ENCODE measurements around the gene CMIP.

The CMIP gene

DNA sequence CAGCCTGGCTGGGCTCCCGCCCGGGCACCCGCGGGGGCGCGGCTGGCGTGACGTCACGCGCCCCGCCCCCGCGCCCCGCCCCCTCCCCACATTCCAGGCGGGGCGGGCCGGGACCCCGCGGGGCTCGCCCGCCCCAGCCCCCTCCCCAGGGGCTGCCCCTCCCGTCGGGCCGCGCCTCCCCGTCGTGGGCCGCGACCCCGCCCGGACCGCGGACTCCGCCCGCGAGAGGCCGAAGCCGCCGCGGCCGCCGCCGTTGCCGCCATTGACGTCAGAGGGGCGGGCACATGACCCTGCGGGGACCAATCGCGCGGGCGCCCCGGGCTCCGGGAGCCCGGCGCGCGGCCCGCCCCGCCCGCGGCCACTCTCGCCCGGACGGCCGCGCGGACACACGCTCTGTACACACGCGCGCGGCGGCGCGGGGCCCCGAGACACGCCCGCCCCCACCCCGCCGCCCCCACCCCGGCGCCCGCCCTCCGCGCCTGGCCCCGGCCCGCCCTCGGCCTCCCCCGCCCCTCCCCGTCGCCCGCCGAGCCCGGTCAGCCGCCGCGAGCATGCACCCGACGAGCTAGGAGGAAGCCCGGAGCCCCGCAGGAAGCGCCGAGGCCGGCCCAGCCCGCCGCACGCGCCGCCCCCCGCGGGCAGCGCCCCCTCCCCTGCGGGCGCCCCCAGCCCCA is at the start of gene CMIP:
Gene CMIP (plus strand): TSS at position 361 of the 674 bp plus-strand sequence.
- TF ChIP-seq, protein P1, sequence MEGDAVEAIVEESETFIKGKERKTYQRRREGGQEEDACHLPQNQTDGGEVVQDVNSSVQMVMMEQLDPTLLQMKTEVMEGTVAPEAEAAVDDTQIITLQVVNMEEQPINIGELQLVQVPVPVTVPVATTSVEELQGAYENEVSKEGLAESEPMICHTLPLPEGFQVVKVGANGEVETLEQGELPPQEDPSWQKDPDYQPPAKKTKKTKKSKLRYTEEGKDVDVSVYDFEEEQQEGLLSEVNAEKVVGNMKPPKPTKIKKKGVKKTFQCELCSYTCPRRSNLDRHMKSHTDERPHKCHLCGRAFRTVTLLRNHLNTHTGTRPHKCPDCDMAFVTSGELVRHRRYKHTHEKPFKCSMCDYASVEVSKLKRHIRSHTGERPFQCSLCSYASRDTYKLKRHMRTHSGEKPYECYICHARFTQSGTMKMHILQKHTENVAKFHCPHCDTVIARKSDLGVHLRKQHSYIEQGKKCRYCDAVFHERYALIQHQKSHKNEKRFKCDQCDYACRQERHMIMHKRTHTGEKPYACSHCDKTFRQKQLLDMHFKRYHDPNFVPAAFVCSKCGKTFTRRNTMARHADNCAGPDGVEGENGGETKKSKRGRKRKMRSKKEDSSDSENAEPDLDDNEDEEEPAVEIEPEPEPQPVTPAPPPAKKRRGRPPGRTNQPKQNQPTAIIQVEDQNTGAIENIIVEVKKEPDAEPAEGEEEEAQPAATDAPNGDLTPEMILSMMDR (IDR thresholded peaks at IDR 0.05; ENCODE audit: insufficient read depth, low read depth, low read length, missing control alignments), result no peak

DNA sequence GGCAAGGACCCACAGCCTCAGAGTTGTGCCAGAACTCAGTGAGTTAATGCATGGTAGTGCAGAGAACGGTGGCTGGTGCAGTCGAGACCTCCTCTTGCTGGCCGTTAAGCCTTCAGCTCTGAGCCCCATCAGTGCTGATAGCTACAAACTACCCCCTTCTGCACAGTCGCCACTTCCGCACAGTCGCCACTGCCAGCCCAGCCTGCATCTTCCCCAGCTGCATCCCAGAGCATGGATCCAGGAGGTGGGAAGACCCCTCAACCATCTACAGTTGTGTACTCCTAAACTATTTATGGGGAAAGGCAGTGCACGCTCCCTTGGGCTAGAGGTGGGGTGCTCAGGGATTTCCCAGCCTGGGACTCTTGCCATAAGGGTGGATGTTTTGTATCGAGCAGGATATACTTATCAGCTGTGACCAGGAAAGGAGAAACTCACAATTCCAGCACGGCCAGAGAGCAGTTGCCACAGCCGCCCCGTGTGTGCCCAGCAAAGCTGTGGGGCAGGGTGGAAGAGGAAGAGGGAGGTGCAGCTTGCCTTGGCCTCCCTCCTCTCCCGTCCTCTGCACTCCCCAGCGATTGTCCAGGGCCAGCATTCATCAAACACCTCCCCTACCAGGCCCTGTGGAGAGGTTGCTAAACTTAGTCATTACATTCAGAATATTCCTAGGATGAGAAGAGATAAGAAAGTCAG is 49.5 kb upstream of the CMIP start:
- H3K4me3 ChIP-seq (ENCODE audit: low read length), result no peak overlapping the region
- TF ChIP-seq, protein P1 (IDR thresholded peaks at IDR 0.05; ENCODE audit: insufficient read depth, low read depth, low read length, missing control alignments), result no peak
- no peak for DNase-seq (ENCODE audit: low read depth)

More for the DNA sequence above, at the start of gene CMIP:
- peak; percentile 81 for DNase-seq (ENCODE audit: low read depth)
- peak within 1 kb of the TSS; percentile 97 for H3K4me3 ChIP-seq (ENCODE audit: low read length)

DNA sequence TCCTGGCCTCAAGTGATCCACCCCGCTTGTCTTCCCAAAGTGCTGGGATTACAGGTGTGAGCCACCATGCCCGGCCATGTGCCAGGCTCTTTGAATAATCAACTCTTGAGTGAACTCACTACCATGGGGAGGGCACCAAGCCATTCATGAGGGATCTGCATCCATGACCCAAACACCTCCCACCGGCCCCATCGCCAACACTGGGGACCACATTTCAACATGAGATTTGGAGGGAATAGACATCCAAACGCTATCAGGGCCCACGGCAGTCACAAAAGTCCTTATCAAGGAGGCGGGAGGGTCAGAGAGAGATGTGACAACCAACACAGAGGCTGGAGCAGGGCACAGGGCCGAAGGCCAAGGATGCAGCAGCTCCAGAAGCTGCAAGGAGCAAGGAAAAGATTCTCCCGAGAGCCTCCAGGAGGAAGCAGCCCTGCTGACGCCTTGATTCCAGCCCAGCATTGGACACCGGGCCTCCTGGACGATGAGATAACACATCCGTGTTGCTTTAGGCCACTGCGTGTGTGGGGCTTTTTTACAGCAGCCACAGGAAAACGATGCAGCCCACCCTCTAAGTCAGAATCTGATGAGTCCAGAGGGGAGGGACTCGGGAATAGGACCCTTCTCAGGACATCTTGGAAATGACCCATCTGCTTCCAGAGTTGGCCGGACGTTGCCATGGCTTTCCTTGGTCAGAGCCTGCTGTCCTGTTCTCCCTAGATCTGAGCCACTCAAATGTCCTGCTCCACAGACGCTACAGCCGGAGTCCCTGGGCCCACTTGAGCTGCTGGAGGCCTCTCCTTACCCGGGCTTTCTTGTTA is 47.3 kb upstream of the CMIP start:
- TF ChIP-seq, protein P1 (IDR thresholded peaks at IDR 0.05; ENCODE audit: insufficient read depth, low read depth, low read length, missing control alignments), result no peak
- no peak for DNase-seq (ENCODE audit: low read depth)
- no peak overlapping the region for H3K4me3 ChIP-seq (ENCODE audit: low read length)

DNA sequence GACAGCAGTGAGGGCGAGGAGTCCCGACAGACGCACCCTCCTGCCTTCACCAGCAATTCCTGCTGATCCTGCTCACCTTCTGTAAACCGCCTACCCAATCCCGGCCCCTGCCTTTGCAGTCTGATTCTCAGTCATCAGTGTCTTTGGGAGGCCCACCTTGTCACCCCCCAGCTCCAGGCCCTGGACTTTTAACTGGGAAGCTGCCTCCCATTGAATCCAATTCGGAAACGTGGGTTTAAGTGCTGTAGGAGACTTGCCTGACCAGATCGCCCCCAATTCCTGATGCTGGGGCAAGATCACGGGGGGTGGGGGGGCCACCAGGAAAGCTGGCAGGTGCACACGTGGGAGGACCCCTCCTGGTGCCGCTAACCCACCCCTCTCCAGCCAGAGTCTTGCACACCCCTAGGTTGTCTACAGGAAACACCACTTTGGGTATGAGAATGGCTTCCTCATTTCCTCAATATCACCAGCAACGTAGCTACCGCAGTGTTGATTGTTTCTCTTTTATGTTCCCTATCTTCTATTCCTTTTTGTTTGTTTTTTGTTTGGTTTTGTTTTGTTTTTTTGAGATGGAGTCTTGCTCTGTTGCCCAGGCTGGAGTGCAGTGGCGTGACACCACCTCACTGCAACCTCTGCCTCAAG is 46.6 kb upstream of the CMIP start:
- TF ChIP-seq, protein P1 (IDR thresholded peaks at IDR 0.05; ENCODE audit: insufficient read depth, low read depth, low read length, missing control alignments), result no peak
- DNase-seq (ENCODE audit: low read depth), result no peak
- H3K4me3 ChIP-seq (ENCODE audit: low read length), result no peak overlapping the region

DNA sequence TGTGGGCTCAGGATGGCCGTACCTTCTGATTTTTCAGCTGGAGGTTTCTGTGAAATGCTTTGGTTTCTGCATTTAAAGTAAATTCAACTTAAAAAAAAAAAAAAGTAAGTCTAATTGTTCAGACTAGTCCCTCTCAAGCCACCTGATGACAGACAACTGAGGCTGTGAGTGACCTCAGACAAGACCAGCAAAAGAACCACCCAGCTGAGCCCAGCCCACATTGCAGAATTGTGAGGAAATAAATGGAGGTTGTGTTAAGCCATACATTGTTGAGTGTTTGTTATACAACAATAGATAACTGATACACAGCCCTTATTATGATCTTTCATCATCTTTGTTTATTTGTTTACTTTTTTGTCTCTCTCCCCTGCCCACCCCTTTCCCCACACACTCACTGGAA is 44.7 kb upstream of the CMIP start:
- TF ChIP-seq, protein P1 (IDR thresholded peaks at IDR 0.05; ENCODE audit: insufficient read depth, low read depth, low read length, missing control alignments), result no peak
- no peak for DNase-seq (ENCODE audit: low read depth)
- no peak overlapping the region for H3K4me3 ChIP-seq (ENCODE audit: low read length)

DNA sequence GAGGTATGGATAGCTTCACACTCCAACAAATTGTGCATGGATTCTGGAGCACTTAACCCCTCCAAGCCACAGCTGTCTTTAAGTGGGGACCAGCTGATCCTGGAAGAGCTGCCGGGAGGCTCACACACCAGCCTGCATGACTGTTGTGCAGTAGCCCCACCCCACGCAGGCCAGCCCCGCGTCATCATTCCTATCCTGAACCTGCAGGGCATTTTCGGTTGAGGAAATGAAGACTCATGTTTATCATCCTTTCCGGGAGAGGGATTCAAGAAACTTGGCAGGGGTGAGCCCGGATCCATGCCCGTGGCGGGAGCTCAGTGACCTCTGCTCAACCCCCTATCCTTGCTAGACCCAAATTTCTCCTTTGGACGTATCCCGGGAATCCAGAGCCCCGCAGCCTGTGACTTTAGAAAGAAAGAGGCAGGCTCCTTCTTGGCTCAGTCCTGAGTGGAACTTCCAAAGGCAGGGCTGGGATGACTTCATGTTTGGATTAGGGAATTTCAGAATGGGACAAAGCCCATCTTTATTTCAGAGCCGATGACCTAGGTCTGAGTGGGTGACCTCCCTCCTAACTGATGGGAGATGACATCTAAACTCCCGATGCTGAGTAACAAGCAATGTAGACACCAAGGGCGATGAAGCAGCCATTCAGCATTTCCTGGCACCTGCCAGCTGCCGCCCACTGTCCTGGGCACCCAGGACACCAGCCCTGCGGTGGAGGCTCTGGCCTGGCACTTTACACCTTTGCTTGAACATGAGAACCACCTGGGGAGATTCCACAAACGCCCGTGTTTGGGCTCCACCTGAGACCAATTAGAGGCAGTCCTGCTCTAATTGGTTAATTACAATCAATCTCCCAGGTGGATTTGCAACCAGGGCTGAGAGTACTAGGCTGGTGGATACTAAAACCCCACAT is 43.3 kb upstream of the CMIP start:
- TF ChIP-seq, protein P1 (IDR thresholded peaks at IDR 0.05; ENCODE audit: insufficient read depth, low read depth, low read length, missing control alignments), result no peak
- DNase-seq (ENCODE audit: low read depth), result peak; percentile 96
- H3K4me3 ChIP-seq (ENCODE audit: low read length), result no peak overlapping the region
